ENCODE data around the gene CABP1.

CABP1 gene

DNA sequence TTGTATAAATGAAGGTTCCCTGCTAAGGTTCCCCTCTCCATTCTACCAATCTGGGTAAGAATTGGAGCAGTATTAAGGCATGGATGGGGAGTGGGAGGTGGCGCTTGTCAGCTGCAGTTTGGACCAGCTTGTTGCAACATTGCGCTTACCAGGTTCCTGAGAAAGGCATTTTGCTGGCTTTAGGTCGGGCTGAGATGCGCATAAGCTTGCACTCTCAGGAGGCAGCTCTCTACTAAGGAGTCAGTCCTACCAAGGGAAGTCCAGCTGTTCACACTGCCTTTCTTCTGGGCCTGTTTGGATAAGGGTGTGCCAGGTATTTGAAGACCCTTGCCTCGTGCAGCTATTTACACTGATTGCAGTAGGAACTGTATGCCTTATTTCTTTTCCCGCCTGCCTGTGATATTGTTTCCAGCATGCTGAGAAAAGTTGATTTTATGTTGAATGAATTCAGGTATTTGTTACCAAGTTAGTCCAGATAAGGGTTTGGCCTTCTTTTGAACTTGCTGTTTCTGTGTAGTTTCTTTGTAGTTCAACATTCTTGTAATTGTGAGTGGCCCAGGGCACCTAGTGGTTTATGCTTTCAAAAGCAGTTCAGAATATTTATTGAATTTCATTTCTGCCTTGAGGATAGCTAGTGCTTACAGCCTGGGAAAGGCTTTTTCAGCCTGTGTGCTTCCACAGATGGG is 49.1 kb downstream of the CABP1 start:
- H3K4me3 ChIP-seq (ENCODE audit: low read depth, low read length): peak overlapping the region; percentile 87
- peak overlapping the region; percentile 3 for H3K9ac ChIP-seq (ENCODE audit: low read depth, low read length)
- H3K36me3 ChIP-seq (ENCODE audit: control insufficient read depth, insufficient read depth, low read length): peaks cover 4% of the 10 kb centered on the region

GRCh38 chr12:120690083-120690450 is 49.6 kb downstream of the CABP1 start:
- Histone ChIP-seq H3K36me3 (ENCODE audit: control insufficient read depth, insufficient read depth, low read length) (peaks cover 9% of the 10 kb centered on the region), H3K9ac (ENCODE audit: low read depth, low read length) (no peak overlapping the region), H3K4me1 (ENCODE audit: control insufficient read depth, insufficient read depth, low read length) (peaks cover 37% of the 10 kb centered on the region), H3K4me3 (ENCODE audit: low read depth, low read length) (peak overlapping the region; percentile 87), H3K27me3 (ENCODE audit: control insufficient read depth, insufficient read depth, low read length) (no peaks in the 10 kb centered on the region), H3K9me3 (ENCODE audit: control insufficient read depth, insufficient read depth, low read length) (no peaks in the 10 kb centered on the region)

More for the DNA sequence above, 49.1 kb downstream of the CABP1 start:
- Histone ChIP-seq H3K9me3 (ENCODE audit: control insufficient read depth, insufficient read depth, low read length) (no peaks in the 10 kb centered on the region), H3K4me1 (ENCODE audit: control insufficient read depth, insufficient read depth, low read length) (peaks cover 37% of the 10 kb centered on the region), H3K27me3 (ENCODE audit: control insufficient read depth, insufficient read depth, low read length) (no peaks in the 10 kb centered on the region)

GRCh38 chr12:120690978-120691377 is 50.6 kb downstream of the CABP1 start:
- Histone ChIP-seq H3K4me1 (ENCODE audit: control insufficient read depth, insufficient read depth, low read length) (peaks cover 35% of the 10 kb centered on the region), H3K36me3 (ENCODE audit: control insufficient read depth, insufficient read depth, low read length) (peaks cover 18% of the 10 kb centered on the region), H3K27me3 (ENCODE audit: control insufficient read depth, insufficient read depth, low read length) (no peaks in the 10 kb centered on the region), H3K9ac (ENCODE audit: low read depth, low read length) (no peak overlapping the region), H3K9me3 (ENCODE audit: control insufficient read depth, insufficient read depth, low read length) (no peaks in the 10 kb centered on the region), H3K4me3 (ENCODE audit: low read depth, low read length) (no peak overlapping the region)

GRCh38 chr12:120692524-120693033 is 52.2 kb downstream of the CABP1 start:
- H3K27me3 ChIP-seq (ENCODE audit: control insufficient read depth, insufficient read depth, low read length): no peaks in the 10 kb centered on the region
- no peak overlapping the region for H3K9ac ChIP-seq (ENCODE audit: low read depth, low read length)
- H3K4me1 ChIP-seq (ENCODE audit: control insufficient read depth, insufficient read depth, low read length): peaks cover 35% of the 10 kb centered on the region
- H3K36me3 ChIP-seq (ENCODE audit: control insufficient read depth, insufficient read depth, low read length): peaks cover 34% of the 10 kb centered on the region
- H3K4me3 ChIP-seq (ENCODE audit: low read depth, low read length): no peak overlapping the region
- no peaks in the 10 kb centered on the region for H3K9me3 ChIP-seq (ENCODE audit: control insufficient read depth, insufficient read depth, low read length)

GRCh38 chr12:120693848-120694247 is 53.4 kb downstream of the CABP1 start:
- H3K9me3 ChIP-seq (ENCODE audit: control insufficient read depth, insufficient read depth, low read length): no peaks in the 10 kb centered on the region
- H3K9ac ChIP-seq (ENCODE audit: low read depth, low read length): no peak overlapping the region
- peaks cover 30% of the 10 kb centered on the region for H3K4me1 ChIP-seq (ENCODE audit: control insufficient read depth, insufficient read depth, low read length)
- H3K36me3 ChIP-seq (ENCODE audit: control insufficient read depth, insufficient read depth, low read length): peaks cover 40% of the 10 kb centered on the region
- H3K4me3 ChIP-seq (ENCODE audit: low read depth, low read length): no peak overlapping the region
- H3K27me3 ChIP-seq (ENCODE audit: control insufficient read depth, insufficient read depth, low read length): no peaks in the 10 kb centered on the region

DNA sequence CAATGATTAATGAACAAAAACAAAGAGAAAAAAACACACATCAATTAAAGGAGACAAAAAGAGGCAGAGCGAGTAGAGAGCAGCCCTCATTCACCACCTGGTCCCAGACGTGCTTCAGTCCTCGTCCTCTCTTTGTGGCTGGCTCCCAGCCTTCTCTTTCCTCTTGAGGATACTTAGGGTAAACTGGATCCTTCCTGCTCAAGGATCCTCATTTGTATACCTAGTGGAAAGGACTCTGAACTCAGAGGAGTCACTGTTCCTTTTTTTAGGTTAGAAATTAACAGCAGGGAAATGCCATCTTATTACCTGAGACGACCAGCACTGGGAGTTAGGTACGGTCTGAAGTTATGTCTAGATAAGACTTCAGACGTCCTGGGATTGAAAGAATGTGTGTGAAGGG is 56.2 kb downstream of the CABP1 start:
- H3K4me1 ChIP-seq (ENCODE audit: control insufficient read depth, insufficient read depth, low read length): peaks cover 17% of the 10 kb centered on the region
- H3K9me3 ChIP-seq (ENCODE audit: control insufficient read depth, insufficient read depth, low read length): no peaks in the 10 kb centered on the region
- no peaks in the 10 kb centered on the region for H3K27me3 ChIP-seq (ENCODE audit: control insufficient read depth, insufficient read depth, low read length)
- H3K9ac ChIP-seq (ENCODE audit: low read depth, low read length): no peak overlapping the region
- peaks cover 61% of the 10 kb centered on the region for H3K36me3 ChIP-seq (ENCODE audit: control insufficient read depth, insufficient read depth, low read length)
- no peak overlapping the region for H3K4me3 ChIP-seq (ENCODE audit: low read depth, low read length)

DNA sequence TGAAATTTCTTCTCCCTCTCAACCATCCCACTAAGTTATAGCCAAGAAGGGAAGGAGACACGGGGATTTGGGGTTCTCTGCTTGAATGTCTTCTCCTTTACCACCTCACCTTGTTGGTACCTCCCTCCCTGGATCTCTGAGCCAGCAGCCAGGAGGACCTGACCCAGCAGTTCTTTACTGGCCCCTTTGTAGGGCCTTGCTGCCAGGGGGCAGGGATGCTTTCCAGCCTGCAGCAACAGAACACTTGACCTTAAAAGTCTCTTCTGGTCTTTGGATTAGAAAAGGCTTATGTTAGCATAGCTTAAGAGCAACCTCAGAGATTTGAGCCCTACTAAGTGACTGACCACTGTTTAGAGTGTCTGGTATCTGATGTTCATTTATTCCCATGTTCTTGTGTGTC is 56.9 kb downstream of the CABP1 start:
- no peak overlapping the region for H3K4me3 ChIP-seq (ENCODE audit: low read depth, low read length)
- no peaks in the 10 kb centered on the region for H3K27me3 ChIP-seq (ENCODE audit: control insufficient read depth, insufficient read depth, low read length)
- H3K9me3 ChIP-seq (ENCODE audit: control insufficient read depth, insufficient read depth, low read length): no peaks in the 10 kb centered on the region
- no peak overlapping the region for H3K9ac ChIP-seq (ENCODE audit: low read depth, low read length)
- peaks cover 67% of the 10 kb centered on the region for H3K36me3 ChIP-seq (ENCODE audit: control insufficient read depth, insufficient read depth, low read length)
- H3K4me1 ChIP-seq (ENCODE audit: control insufficient read depth, insufficient read depth, low read length): peaks cover 17% of the 10 kb centered on the region

DNA sequence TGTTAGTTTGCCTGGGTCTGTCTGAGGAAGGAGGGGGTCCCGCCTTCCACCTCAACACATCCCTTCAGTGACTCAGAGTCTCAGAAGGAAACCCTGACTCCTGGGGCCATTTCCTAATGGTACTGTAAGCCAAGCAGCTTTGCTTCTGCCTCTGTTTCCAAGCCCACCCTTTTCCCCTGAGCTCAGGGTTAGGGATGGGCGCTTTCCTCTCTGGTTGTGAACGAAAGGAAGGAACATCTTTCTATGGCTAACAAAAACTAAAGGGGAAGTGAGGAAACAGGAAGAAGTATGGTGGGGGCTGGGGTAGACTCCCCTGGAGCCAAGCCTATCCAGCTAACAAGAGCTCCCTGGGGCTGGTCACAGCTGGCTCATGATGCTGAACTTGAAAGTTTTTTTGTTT is 58.2 kb downstream of the CABP1 start:
- peaks cover 69% of the 10 kb centered on the region for H3K36me3 ChIP-seq (ENCODE audit: control insufficient read depth, insufficient read depth, low read length)
- no peaks in the 10 kb centered on the region for H3K27me3 ChIP-seq (ENCODE audit: control insufficient read depth, insufficient read depth, low read length)

DNA sequence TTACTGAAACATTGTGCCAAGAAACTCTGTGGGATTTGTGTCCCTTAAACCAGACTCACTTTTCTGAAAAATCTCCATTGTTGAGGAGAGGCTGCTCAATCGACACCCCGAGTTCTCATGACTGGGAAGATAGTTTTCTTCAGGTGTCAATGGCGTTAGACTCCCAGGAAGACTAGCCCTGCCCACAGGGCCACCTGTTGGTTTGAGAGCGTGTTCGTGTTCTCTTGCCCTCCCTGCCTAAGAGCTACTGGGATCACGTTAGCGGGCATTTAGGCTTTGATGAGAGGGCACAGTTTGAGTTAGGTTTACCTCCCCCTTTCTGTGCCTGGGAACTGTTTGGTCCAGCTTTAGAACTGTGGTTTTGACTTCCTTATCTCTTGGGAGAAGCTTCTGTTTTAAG is 59.1 kb downstream of the CABP1 start:
- H3K9me3 ChIP-seq (ENCODE audit: control insufficient read depth, insufficient read depth, low read length): no peaks in the 10 kb centered on the region
- peaks cover 65% of the 10 kb centered on the region for H3K36me3 ChIP-seq (ENCODE audit: control insufficient read depth, insufficient read depth, low read length)
- H3K4me3 ChIP-seq (ENCODE audit: low read depth, low read length): no peak overlapping the region
- H3K27me3 ChIP-seq (ENCODE audit: control insufficient read depth, insufficient read depth, low read length): no peaks in the 10 kb centered on the region
- no peaks in the 10 kb centered on the region for H3K4me1 ChIP-seq (ENCODE audit: control insufficient read depth, insufficient read depth, low read length)
- no peak overlapping the region for H3K9ac ChIP-seq (ENCODE audit: low read depth, low read length)

More for the DNA sequence above, 58.2 kb downstream of the CABP1 start:
- Histone ChIP-seq H3K9me3 (ENCODE audit: control insufficient read depth, insufficient read depth, low read length) (no peaks in the 10 kb centered on the region), H3K4me1 (ENCODE audit: control insufficient read depth, insufficient read depth, low read length) (peaks cover 6% of the 10 kb centered on the region), H3K4me3 (ENCODE audit: low read depth, low read length) (no peak overlapping the region), H3K9ac (ENCODE audit: low read depth, low read length) (no peak overlapping the region)

GRCh38 chr12:120700886-120701285 is 60.5 kb downstream of the CABP1 start:
- Histone ChIP-seq H3K4me3 (ENCODE audit: low read depth, low read length) (no peak overlapping the region), H3K27me3 (ENCODE audit: control insufficient read depth, insufficient read depth, low read length) (no peaks in the 10 kb centered on the region), H3K9me3 (ENCODE audit: control insufficient read depth, insufficient read depth, low read length) (no peaks in the 10 kb centered on the region), H3K36me3 (ENCODE audit: control insufficient read depth, insufficient read depth, low read length) (peaks cover 52% of the 10 kb centered on the region), H3K9ac (ENCODE audit: low read depth, low read length) (no peak overlapping the region), H3K4me1 (ENCODE audit: control insufficient read depth, insufficient read depth, low read length) (no peaks in the 10 kb centered on the region)

- Histone ChIP-seq H3K36me3 (ENCODE audit: control insufficient read depth, insufficient read depth, low read length) (peaks cover 35% of the 10 kb centered on the region), H3K4me3 (ENCODE audit: low read depth, low read length) (no peak overlapping the region), H3K4me1 (ENCODE audit: control insufficient read depth, insufficient read depth, low read length) (no peaks in the 10 kb centered on the region), H3K9ac (ENCODE audit: low read depth, low read length) (no peak overlapping the region), H3K9me3 (ENCODE audit: control insufficient read depth, insufficient read depth, low read length) (no peaks in the 10 kb centered on the region), H3K27me3 (ENCODE audit: control insufficient read depth, insufficient read depth, low read length) (no peaks in the 10 kb centered on the region)
Observed at GRCh38 chr12:120702637-120703036, 62.2 kb downstream of the CABP1 start.

DNA sequence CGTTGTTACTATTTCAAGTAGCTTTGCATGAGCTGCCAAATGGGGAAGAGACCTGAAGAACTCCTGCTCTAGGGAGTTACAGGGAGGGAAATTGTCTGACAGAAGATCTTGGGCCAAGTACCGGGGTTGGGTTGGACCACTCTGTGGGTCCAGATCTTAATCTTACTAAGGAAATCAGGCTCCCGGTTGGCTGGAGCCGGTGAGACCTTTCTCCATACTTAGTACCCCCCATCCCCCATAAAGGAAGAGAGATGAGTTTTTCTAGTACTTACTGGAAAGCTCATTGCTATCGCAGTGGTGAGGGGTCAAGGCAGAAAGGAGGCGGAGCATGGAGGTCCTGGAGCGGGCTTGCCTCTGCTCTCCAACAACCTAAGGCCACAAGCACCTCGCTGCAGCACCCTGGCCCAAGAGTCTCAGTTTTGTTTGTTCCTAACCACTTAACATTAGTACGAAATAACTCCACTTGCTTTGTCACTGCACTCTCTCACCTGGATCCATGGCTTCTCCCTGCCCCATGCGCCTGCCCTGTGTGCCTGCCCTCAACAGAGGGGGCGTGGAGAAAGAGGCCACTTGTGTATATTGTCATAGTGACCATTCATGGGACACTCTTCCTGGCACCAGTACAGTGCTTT is 63.0 kb downstream of the CABP1 start:
- Histone ChIP-seq H3K4me3 (ENCODE audit: low read depth, low read length) (no peak overlapping the region), H3K27me3 (ENCODE audit: control insufficient read depth, insufficient read depth, low read length) (no peaks in the 10 kb centered on the region), H3K36me3 (ENCODE audit: control insufficient read depth, insufficient read depth, low read length) (peaks cover 32% of the 10 kb centered on the region)

More for the DNA sequence above, 63.0 kb downstream of the CABP1 start:
- no peaks in the 10 kb centered on the region for H3K4me1 ChIP-seq (ENCODE audit: control insufficient read depth, insufficient read depth, low read length)
- H3K9me3 ChIP-seq (ENCODE audit: control insufficient read depth, insufficient read depth, low read length): no peaks in the 10 kb centered on the region
- H3K9ac ChIP-seq (ENCODE audit: low read depth, low read length): no peak overlapping the region

Measured in iPS-15b (cell line).